OCI-LY7 (cell line): ENCODE data around the gene DAPK1.

ENCODE experiments used
- CTCF ChIP-seq: fragments of 200-600 bp; sonication (generic); conservative IDR thresholded peaks from 2 replicates; pipeline ENCODE4 v1.5.1; 2014; ENCODE audit warnings: mild to moderate bottlenecking, antibody characterized with exemption, low read length, moderate library complexity, mixed read lengths
- EZH2phosphoT487 ChIP-seq: fragments of 200-600 bp; sonication (generic); IDR thresholded peaks from 2 replicates; pipeline ENCODE4 v1.6.1; 2018; ENCODE audit warnings: low read depth, borderline replicate concordance, mild to moderate bottlenecking, mixed run types, antibody characterized with exemption, low read length, moderate library complexity, mixed read lengths

- no peak for TF ChIP-seq CTCF
- TF ChIP-seq EZH2phosphoT487 = no peak
These were observed 6.8 kb upstream of the DAPK1 start for GRCh38 chr9:87490907-87491306.
